ENCODE measurements around the gene CDH23.

- TF ChIP-seq EZH2 (IDR thresholded peaks at IDR 0.05; ENCODE audit: low read depth, low read length, severe bottlenecking) (no peak), CTCF (IDR thresholded peaks at IDR 0.05; ENCODE audit: control extremely low read depth in 1 of 3, insufficient read depth in 1 of 3, low read depth in 1 of 3, low read length in 3 of 3) (peak; percentile 39 to 40 (median 40)), POLR2AphosphoS5 (IDR thresholded peaks at IDR 0.05; ENCODE audit: low read depth, low read length) (no peak), TBP (IDR thresholded peaks at IDR 0.05; ENCODE audit: low read depth, low read length) (no peak), SP1 (IDR thresholded peaks at IDR 0.05; ENCODE audit: low read depth, low read length) (no peak), GABPA (IDR thresholded peaks at IDR 0.05; ENCODE audit: borderline replicate concordance, insufficient read depth, low read length) (no peak), BCL11A (IDR thresholded peaks at IDR 0.05; ENCODE audit: low read depth in 2 of 2, low read length in 2 of 2) (no peak), MAX (IDR thresholded peaks at IDR 0.05) (no peak), TEAD4 (IDR thresholded peaks at IDR 0.05; ENCODE audit: low read depth, low read length) (no peak), TAF1 (IDR thresholded peaks at IDR 0.05; ENCODE audit: low read depth, low read length) (no peak)
These were observed 349.8 kb downstream of the CDH23 start for GRCh38 chr10:71746344-71747037.
